NCI-H1417 treated with DMSO at 0.1 percent for 48 hours (cell line): ENCODE measurements around the gene COL10A1.
"Not testable (repeated sequence)": the region's sequence is repeated elsewhere in the genome, so short reads cannot be mapped to it uniquely, and the experiment has no call there.

Source experiments
- DNase-seq: peaks from one replicate; lab custom pipeline; 2025; lab: John Stamatoyannopoulos, UW

COL10A1 gene

GRCh38 chr6:116120430-116120829 lies 5.5 kb downstream of the COL10A1 start:
- DNase-seq, result no peak

- no peak for DNase-seq
These were observed 7.3 kb downstream of the COL10A1 start for GRCh38 chr6:116118608-116119007.

GRCh38 chr6:116115781-116116180 lies 10.2 kb downstream of the COL10A1 start:
- no peak for DNase-seq

GRCh38 chr6:116113386-116113785 lies 12.5 kb downstream of the COL10A1 start:
- no peak for DNase-seq

- no peak for DNase-seq
These were observed 14.1 kb downstream of the COL10A1 start for GRCh38 chr6:116111552-116112528.

- DNase-seq, result no peak
These were observed 17.1 kb downstream of the COL10A1 start for GRCh38 chr6:116108836-116109235.

GRCh38 chr6:116106146-116106545 lies 19.8 kb downstream of the COL10A1 start:
- DNase-seq, result no peak

- no peak for DNase-seq
These were observed 20.7 kb downstream of the COL10A1 start for GRCh38 chr6:116105247-116105646.

- no peak for DNase-seq
These were observed 21.3 kb downstream of the COL10A1 start for GRCh38 chr6:116104636-116105035.

GRCh38 chr6:116102873-116103272 lies 23.1 kb downstream of the COL10A1 start:
- no peak for DNase-seq

GRCh38 chr6:116101790-116102189 lies 24.1 kb downstream of the COL10A1 start:
- DNase-seq, result no peak

- no peak for DNase-seq
These were observed 24.6 kb downstream of the COL10A1 start for GRCh38 chr6:116101302-116101718.

- DNase-seq, result peak; percentile 63
These were observed 25.3 kb downstream of the COL10A1 start, which contains the start of gene NT5DC1 for GRCh38 chr6:116100419-116101301. TSS of gene NT5DC1 (plus strand) at chr6:116100853. CDS start at chr6:116100931, 78 bp downstream.

GRCh38 chr6:116099036-116099435 lies 26.9 kb downstream of the COL10A1 start:
- no peak for DNase-seq

- DNase-seq, result no peak
These were observed 28.7 kb downstream of the COL10A1 start for GRCh38 chr6:116096979-116097816.

- not testable (repeated sequence) for DNase-seq
These were observed 29.7 kb downstream of the COL10A1 start for GRCh38 chr6:116096048-116096759.

- DNase-seq, result no peak
These were observed 31.9 kb downstream of the COL10A1 start for GRCh38 chr6:116094041-116094440.

GRCh38 chr6:116090251-116090650 lies 35.7 kb downstream of the COL10A1 start:
- DNase-seq, result no peak

- DNase-seq, result no peak
These were observed 37.0 kb downstream of the COL10A1 start for GRCh38 chr6:116088946-116089345.

- no peak for DNase-seq
These were observed 38.4 kb downstream of the COL10A1 start for GRCh38 chr6:116087437-116088027.

GRCh38 chr6:116084284-116084683 lies 41.6 kb downstream of the COL10A1 start:
- DNase-seq, result no peak
